WTC11 (cell line): ENCODE measurements around the gene HOXA2. TPM values are rescaled to one million over a fixed set of nuclear protein-coding genes. Genes with fewer than 3 reads are reported as not detected.

ENCODE experiments used
- ATAC-seq: fragments of 200-7000 bp; cut with Tn5 transposase; 2 replicates; pipeline ENCODE4 v1.10.0; 2021; ENCODE audit warnings: mild to moderate bottlenecking, moderate library complexity
- CTCF ChIA-PET: fragments of 300-600 bp; sonication (Branson Sonifier 250); formaldehyde crosslinking; loops from one replicate; lab custom pipeline; 2021; ENCODE audit warnings: antibody characterized with exemption; lab: Charles Lee
- POLR2A ChIA-PET: fragments of 350-600 bp; sonication (Branson Sonifier 250); formaldehyde crosslinking; loops from one replicate; lab custom pipeline; 2021; ENCODE audit warnings: antibody characterized with exemption; lab: Charles Lee
- DNase-seq: peaks from one replicate; pipeline ENCODE4 v3.0.0; 2021; ENCODE audit warnings: low spot score
- H3K27ac Mint-ChIP-seq: 2 replicates; pipeline ENCODE4 v1.8.0; 2021; ENCODE audit warnings: mixed read lengths
- H3K27me3 Mint-ChIP-seq: 2 replicates; pipeline ENCODE4 v1.8.0; 2021; ENCODE audit warnings: low read depth, mild to moderate bottlenecking, moderate library complexity, mixed read lengths
- H3K36me3 Mint-ChIP-seq: 2 replicates; pipeline ENCODE4 v1.8.0; 2021; ENCODE audit warnings: mixed read lengths
- H3K4me1 Mint-ChIP-seq: 2 replicates; pipeline ENCODE4 v1.8.0; 2022; ENCODE audit warnings: mixed read lengths
- H3K4me3 Mint-ChIP-seq: 2 replicates; pipeline ENCODE4 v1.8.0; 2021; ENCODE audit warnings: mild to moderate bottlenecking, moderate library complexity, mixed read lengths
- H3K9me3 Mint-ChIP-seq: 2 replicates; pipeline ENCODE4 v1.8.0; 2021; ENCODE audit warnings: mixed read lengths
- ETV6 ChIP-seq: sonication (generic); formaldehyde crosslinking; IDR thresholded peaks from 2 replicates; pipeline ENCODE4 v1.8.1; 2022; ENCODE audit warnings: mild to moderate bottlenecking, missing genetic modification reagents
- GABPB1 ChIP-seq: sonication (generic); formaldehyde crosslinking; IDR thresholded peaks from 2 replicates; pipeline ENCODE4 v1.8.1; 2023; ENCODE audit warnings: mild to moderate bottlenecking, missing genetic modification reagents
- HMGA2 ChIP-seq: fragments of 250-450 bp; sonication (Bioruptor Pico); IDR thresholded peaks from 2 replicates; pipeline ENCODE4 v1.4.0; 2021; ENCODE audit warnings: mild to moderate bottlenecking, moderate library complexity
- IRF1 ChIP-seq: sonication (generic); formaldehyde crosslinking; IDR thresholded peaks from 2 replicates; pipeline ENCODE4 v1.8.0; 2023; ENCODE audit warnings: missing genetic modification reagents
- SP1 ChIP-seq: sonication (generic); formaldehyde crosslinking; conservative IDR thresholded peaks from 2 replicates; pipeline ENCODE4 v1.8.1; 2022; ENCODE audit warnings: missing genetic modification reagents
- ZNF232 ChIP-seq: sonication (generic); formaldehyde crosslinking; IDR thresholded peaks from 2 replicates; pipeline ENCODE4 v1.8.0; 2022; ENCODE audit warnings: mild to moderate bottlenecking, missing genetic modification reagents
- ZNF263 ChIP-seq: sonication (generic); formaldehyde crosslinking; IDR thresholded peaks from 2 replicates; pipeline ENCODE4 v1.8.1; 2022; ENCODE audit warnings: low read depth, mild to moderate bottlenecking, moderate library complexity, missing genetic modification reagents
- ZNF396 ChIP-seq: fragments of 250-450 bp; sonication (Bioruptor Pico); IDR thresholded peaks from 2 replicates; pipeline ENCODE4 v1.8.0; 2021; ENCODE audit warnings: mild to moderate bottlenecking, moderate library complexity, borderline replicate concordance
- ZNF416 ChIP-seq: fragments of 250-450 bp; sonication (Bioruptor Pico); IDR thresholded peaks from 2 replicates; pipeline ENCODE4 v1.9.0; 2021; ENCODE audit warnings: mild to moderate bottlenecking, inconsistent platforms
- ZNF423 ChIP-seq: fragments of 250-450 bp; sonication (Bioruptor Pico); IDR thresholded peaks from 2 replicates; pipeline ENCODE4 v2.1.2; 2022; ENCODE audit warnings: mild to moderate bottlenecking, moderate library complexity
- ZNF425 ChIP-seq: fragments of 250-450 bp; sonication (Bioruptor Pico); conservative IDR thresholded peaks from 2 replicates; pipeline ENCODE4 v1.9.0; 2021; ENCODE audit warnings: mild to moderate bottlenecking
- ZNF671 ChIP-seq: fragments of 250-450 bp; sonication (Bioruptor Pico); IDR thresholded peaks from 2 replicates; pipeline ENCODE4 v1.8.0; 2021; ENCODE audit warnings: mild to moderate bottlenecking
- total RNA-seq: library from RNA; stranded (reverse); gene quantifications from 3 replicates; pipeline ENCODE4 v1.2.3, GENCODE V29; 2021
- TF ChIP-seq, protein P1 (sequence below): sonication (generic); formaldehyde crosslinking; IDR thresholded peaks from 2 replicates; pipeline ENCODE4 v1.8.1; 2023; ENCODE audit warnings: mild to moderate bottlenecking, missing genetic modification reagents, moderate library complexity
- TF ChIP-seq, protein P2 (sequence below): sonication (generic); formaldehyde crosslinking; IDR thresholded peaks from 2 replicates; pipeline ENCODE4 v1.8.1; 2023; ENCODE audit warnings: mild to moderate bottlenecking, missing genetic modification reagents, moderate library complexity
- TF ChIP-seq, protein P3 (sequence below): sonication (generic); formaldehyde crosslinking; conservative IDR thresholded peaks from 2 replicates; pipeline ENCODE4 v1.8.1; 2022; ENCODE audit warnings: mild to moderate bottlenecking, missing genetic modification reagents

Gene HOXA2
- total RNA-seq, 1 experiment from 2014 or later, result not detected

- no peaks in the 10 kb centered on the region for H3K36me3 Mint-ChIP-seq
- no peak overlapping the region for H3K4me3 Mint-ChIP-seq
- H3K27ac Mint-ChIP-seq, result no peak overlapping the region
- ChIA-PET CTCF (interaction anchor here (0.9 to 1.9 kb wide), 2 partner anchors 37 to 55 kb away, joined by 4 to 5 read pairs; no protein-coding TSS in a partner anchor), POLR2A (no interaction called here)
- no peaks in the 10 kb centered on the region for H3K9me3 Mint-ChIP-seq
- TF ChIP-seq ZNF263 (no peak), ZNF423 (no peak), ZNF396 (no peak), HMGA2 (CRISPR knock-in tag) (no peak)
- TF ChIP-seq, protein P1, sequence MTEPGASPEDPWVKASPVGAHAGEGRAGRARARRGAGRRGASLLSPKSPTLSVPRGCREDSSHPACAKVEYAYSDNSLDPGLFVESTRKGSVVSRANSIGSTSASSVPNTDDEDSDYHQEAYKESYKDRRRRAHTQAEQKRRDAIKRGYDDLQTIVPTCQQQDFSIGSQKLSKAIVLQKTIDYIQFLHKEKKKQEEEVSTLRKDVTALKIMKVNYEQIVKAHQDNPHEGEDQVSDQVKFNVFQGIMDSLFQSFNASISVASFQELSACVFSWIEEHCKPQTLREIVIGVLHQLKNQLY (CRISPR knock-in tag), result no peak
- TF ChIP-seq, protein P2, sequence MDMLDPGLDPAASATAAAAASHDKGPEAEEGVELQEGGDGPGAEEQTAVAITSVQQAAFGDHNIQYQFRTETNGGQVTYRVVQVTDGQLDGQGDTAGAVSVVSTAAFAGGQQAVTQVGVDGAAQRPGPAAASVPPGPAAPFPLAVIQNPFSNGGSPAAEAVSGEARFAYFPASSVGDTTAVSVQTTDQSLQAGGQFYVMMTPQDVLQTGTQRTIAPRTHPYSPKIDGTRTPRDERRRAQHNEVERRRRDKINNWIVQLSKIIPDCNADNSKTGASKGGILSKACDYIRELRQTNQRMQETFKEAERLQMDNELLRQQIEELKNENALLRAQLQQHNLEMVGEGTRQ (CRISPR knock-in tag), result peak; percentile 51
- H3K4me1 Mint-ChIP-seq, result peaks cover 9% of the 10 kb centered on the region
- ATAC-seq, result no peak
- no peak for DNase-seq
- H3K27me3 Mint-ChIP-seq, result peaks cover 100% of the 10 kb centered on the region
Observed at GRCh38 chr7:27124096-27124901, 21.8 kb upstream of the HOXA2 start.

DNA sequence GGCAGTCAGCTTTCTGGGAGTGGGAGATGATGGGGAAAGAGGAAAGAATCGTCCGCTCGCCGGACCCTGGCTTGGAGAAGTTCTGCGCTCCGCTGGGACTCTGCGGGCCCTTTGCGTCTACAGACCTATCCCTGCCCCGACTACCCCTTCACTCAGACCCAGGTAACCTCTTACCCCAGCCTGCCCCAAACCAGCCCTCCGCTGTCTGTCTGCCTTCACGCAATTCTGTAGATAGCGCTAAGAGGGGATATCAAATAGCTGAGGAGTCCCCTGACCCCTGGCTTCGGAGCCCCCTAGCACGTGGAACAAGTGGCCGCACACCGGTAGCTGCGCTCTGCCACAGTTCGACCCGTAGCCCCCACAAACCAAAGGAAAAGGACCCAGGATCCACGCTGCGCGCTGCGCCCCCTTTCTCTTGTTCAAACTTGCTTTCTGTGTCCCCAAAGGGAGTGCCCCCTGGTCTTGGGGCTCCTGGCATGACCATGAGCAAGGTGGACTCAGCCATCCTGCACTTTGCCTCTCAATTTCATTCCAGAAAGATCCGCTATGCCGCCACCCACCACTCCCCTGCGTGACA lies 21.1 kb upstream of the HOXA2 start:
- POLR2A ChIA-PET, result no interaction called here
- Mint-ChIP-seq H3K36me3 (no peaks in the 10 kb centered on the region), H3K27ac (no peak overlapping the region), H3K27me3 (peaks cover 100% of the 10 kb centered on the region), H3K4me1 (peaks cover 9% of the 10 kb centered on the region), H3K4me3 (no peak overlapping the region), H3K9me3 (no peaks in the 10 kb centered on the region)
- CTCF ChIA-PET, result interaction anchor here (0.9 to 1.9 kb wide), 4 partner anchors 27 to 56 kb away, joined by 4 to 6 read pairs (median 4); partner anchors contain the start of gene HOXA3
- ATAC-seq, result peak; percentile 25
- DNase-seq, result no peak
- TF ChIP-seq SP1 (CRISPR knock-in tag) (no peak), ETV6 (no peak), IRF1 (CRISPR knock-in tag) (no peak), ZNF425 (CRISPR knock-in tag) (no peak), ZNF232 (no peak)
- TF ChIP-seq, protein P3, sequence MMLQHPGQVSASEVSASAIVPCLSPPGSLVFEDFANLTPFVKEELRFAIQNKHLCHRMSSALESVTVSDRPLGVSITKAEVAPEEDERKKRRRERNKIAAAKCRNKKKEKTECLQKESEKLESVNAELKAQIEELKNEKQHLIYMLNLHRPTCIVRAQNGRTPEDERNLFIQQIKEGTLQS (CRISPR knock-in tag), result no peak

- CTCF ChIA-PET, result interaction anchor here (0.9 to 1.9 kb wide), 4 partner anchors 28 to 57 kb away, joined by 4 to 6 read pairs (median 4); partner anchors contain the start of gene HOXA3
- DNase-seq, result no peak
- Mint-ChIP-seq H3K27me3 (peaks cover 100% of the 10 kb centered on the region), H3K9me3 (no peaks in the 10 kb centered on the region), H3K36me3 (no peaks in the 10 kb centered on the region), H3K4me1 (peaks cover 11% of the 10 kb centered on the region)
- TF ChIP-seq ZNF671 (CRISPR knock-in tag), result no peak
- TF ChIP-seq GABPB1 (CRISPR knock-in tag), result peak; percentile 26; the same call in 1 of the 2 replicates
- TF ChIP-seq ZNF416 (CRISPR knock-in tag), result no peak
- TF ChIP-seq, all 79 proteins: peak for 1
- peak; percentile 64 for ATAC-seq
- H3K4me3 Mint-ChIP-seq, result no peak overlapping the region
- no peak overlapping the region for H3K27ac Mint-ChIP-seq
- POLR2A ChIA-PET, result no interaction called here
Observed at GRCh38 chr7:27123007-27123476, 20.6 kb upstream of the HOXA2 start.
